SK-N-SH (cell line): ENCODE data around the gene RRBP1. TPM values are rescaled to one million over a fixed set of nuclear protein-coding genes. Genes with fewer than 3 reads are reported as not detected.

ENCODE experiments used
- CTCF ChIA-PET: fragments of 300-600, 350-600 bp; formaldehyde crosslinking; extraction: SDS; loops from one replicate; lab custom pipeline; 2021; lab: Yijun Ruan, JAX
- POLR2A ChIA-PET: fragments of 350-600 bp; sonication (Branson Sonifier 250); formaldehyde crosslinking; extraction: SDS; loops from one replicate; lab custom pipeline; 2020; ENCODE audit warnings: antibody characterized with exemption, inconsistent platforms; lab: Yijun Ruan, JAX
- DNase-seq: peaks from one replicate; pipeline ENCODE4 v3.0.0; 2012
- H2AFZ ChIP-seq: fragments of 200-600 bp; sonication (generic); 2 replicates; pipeline ENCODE4 v1.8.1; 2016; ENCODE audit warnings: antibody characterized with exemption, mild to moderate bottlenecking, low read depth
- H3F3A ChIP-seq: fragments of 200-600 bp; sonication (generic); replicated peaks from 2 replicates; pipeline ENCODE3; 2016; ENCODE audit warnings: antibody characterized with exemption, mild to moderate bottlenecking; ENCODE audit not compliant: insufficient read depth
- H3K27ac ChIP-seq, 2 experiments: fragments of 200-500 bp in 1 of 2; fragments of 200-600 bp in 1 of 2; sonication (Bioruptor generic) in 1 of 2; sonication (generic), shearing (Covaris generic) in 1 of 2; 2 replicates each; pipeline versions ENCODE4 v1.5.1 to v1.6.1; 2014 to 2016; ENCODE audit warnings: low read depth in 2 of 2, inconsistent platforms in 1 of 2, low read length in 1 of 2, mild to moderate bottlenecking in 1 of 2, mixed read lengths in 1 of 2
- H3K27me3 ChIP-seq: fragments of 200-600 bp; sonication (generic), shearing (Covaris generic); 2 replicates; pipeline ENCODE4 v1.6.1; 2016; ENCODE audit warnings: mixed run types; ENCODE audit not compliant: insufficient read depth
- H3K36me3 ChIP-seq, 2 experiments: fragments of 200-500 bp in 1 of 2; fragments of 200-600 bp in 1 of 2; sonication (Bioruptor generic) in 1 of 2; sonication (generic) in 1 of 2; replicated peaks in 1 of 2; 2 replicates each; pipeline versions ENCODE3 to v1.5.1; 2014 to 2016; ENCODE audit warnings: low read length in 1 of 2, mild to moderate bottlenecking in 1 of 2; ENCODE audit not compliant: insufficient read depth in 2 of 2, control insufficient read depth in 1 of 2
- H3K4me1 ChIP-seq, 2 experiments: fragments of 200-500 bp in 1 of 2; fragments of 200-600 bp in 1 of 2; sonication (Bioruptor generic) in 1 of 2; sonication (generic), shearing (Covaris generic) in 1 of 2; 2 replicates each; pipeline versions ENCODE4 v1.5.1 to v1.6.1; 2014 to 2016; ENCODE audit warnings: low read depth in 1 of 2, low read length in 1 of 2, mixed run types in 1 of 2; ENCODE audit not compliant: insufficient read depth in 2 of 2, control insufficient read depth in 1 of 2
- H3K4me2 ChIP-seq: fragments of 200-600 bp; sonication (generic), shearing (Covaris generic); 2 replicates; pipeline ENCODE4 v1.6.1; 2017; ENCODE audit warnings: mixed run types
- H3K4me3 ChIP-seq, 2 experiments: fragments of 200-500 bp in 1 of 2; fragments of 200-600 bp in 1 of 2; sonication (Bioruptor generic) in 1 of 2; sonication (generic), shearing (Covaris generic) in 1 of 2; 2 replicates each; pipeline versions ENCODE4 v1.5.1 to v1.8.1; 2014 to 2016; ENCODE audit warnings: low read depth in 2 of 2, inconsistent platforms in 1 of 2, low read length in 1 of 2, mild to moderate bottlenecking in 1 of 2, mixed read lengths in 1 of 2, moderate library complexity in 1 of 2
- H3K79me2 ChIP-seq: fragments of 200-600 bp; sonication (generic); 2 replicates; pipeline ENCODE4 v1.8.1; 2017; ENCODE audit warnings: mild to moderate bottlenecking; ENCODE audit not compliant: insufficient read depth
- H3K9ac ChIP-seq: fragments of 200-600 bp; sonication (generic); 2 replicates; pipeline ENCODE4 v1.6.1; 2017; ENCODE audit warnings: mixed run types
- H3K9me2 ChIP-seq: fragments of 200-600 bp; sonication (generic); 2 replicates; pipeline ENCODE4 v1.6.1; 2017; ENCODE audit warnings: mixed run types
- H3K9me3 ChIP-seq: fragments of 200-600 bp; sonication (generic); 2 replicates; pipeline ENCODE4 v1.6.1; 2017; ENCODE audit warnings: mixed run types, mild to moderate bottlenecking, moderate library complexity
- H4K20me1 ChIP-seq: fragments of 200-600 bp; sonication (generic); 2 replicates; pipeline ENCODE4 v1.6.1; 2017; ENCODE audit warnings: mild to moderate bottlenecking, mixed run types; ENCODE audit not compliant: insufficient read depth
- CTCF ChIP-seq: fragments of 200-600 bp; sonication (generic); IDR thresholded peaks from 2 replicates; pipeline ENCODE4 v1.6.1; 2017; ENCODE audit warnings: antibody characterized with exemption, mild to moderate bottlenecking, moderate library complexity
- FOSL2 ChIP-seq: IDR thresholded peaks from 2 replicates; pipeline ENCODE4 v1.4.0; 2012; ENCODE audit warnings: low read depth, mild to moderate bottlenecking, moderate library complexity, borderline replicate concordance
- GABPA ChIP-seq: IDR thresholded peaks from 2 replicates; pipeline ENCODE4 v1.4.0; 2012; ENCODE audit warnings: low read depth, mild to moderate bottlenecking
- IRF3 ChIP-seq: fragments of 150-350 bp; IDR thresholded peaks from 2 replicates; pipeline ENCODE4 v1.6.1; 2016; ENCODE audit warnings: mild to moderate bottlenecking, low read depth, low read length
- MAX ChIP-seq: IDR thresholded peaks from 2 replicates; pipeline ENCODE4 v1.4.0; 2012; ENCODE audit warnings: low read depth
- RCOR1 ChIP-seq: fragments of 150-350 bp; IDR thresholded peaks from 2 replicates; pipeline ENCODE4 v1.6.1; 2017; ENCODE audit warnings: antibody characterized with exemption, low read length
- REST ChIP-seq: IDR thresholded peaks from 2 replicates; pipeline ENCODE4 v1.6.1; 2012; ENCODE audit warnings: mild to moderate bottlenecking, low read depth, low read length, moderate library complexity
- SIN3A ChIP-seq: IDR thresholded peaks from 2 replicates; pipeline ENCODE4 v1.6.1; 2012; ENCODE audit warnings: low read depth, mild to moderate bottlenecking, low read length, moderate library complexity, borderline replicate concordance
- TAF1 ChIP-seq: IDR thresholded peaks from 2 replicates; pipeline ENCODE4 v1.6.1; 2012; ENCODE audit warnings: low read depth, mild to moderate bottlenecking, low read length, moderate library complexity, borderline replicate concordance
- TCF12 ChIP-seq: IDR thresholded peaks from 2 replicates; pipeline ENCODE4 v1.4.0; 2012
- USF2 ChIP-seq: fragments of 150-350 bp; IDR thresholded peaks from 2 replicates; pipeline ENCODE4 v1.6.1; 2017; ENCODE audit warnings: antibody characterized with exemption, low read length, low read depth, borderline replicate concordance
- ZBTB33 ChIP-seq: IDR thresholded peaks from 2 replicates; pipeline ENCODE4 v1.4.0; 2012; ENCODE audit warnings: low read depth, borderline replicate concordance
- WGBS: methylation state at CpG from one replicate; pipeline ENCODE4 v1.1.6; 2017; ENCODE audit warnings: low lambda C conversion rate; 5-methylcytosine and 5-hydroxymethylcytosine counted together
- polyA plus RNA-seq, 3 experiments: library from polyadenylated mRNA; depleted of rRNA; stranded (reverse); fragments of >200 nt; gene quantifications; 2 replicates each; pipeline ENCODE4 v1.2.3, GENCODE V29; 2012

Gene RRBP1
- polyA plus RNA-seq, 1 of the 3 experiments (the other 2 are of a cell fraction) = 50.2 TPM

- H4K20me1 ChIP-seq = peaks cover 7% of the 10 kb centered on the region
- H2AFZ ChIP-seq = no peak overlapping the region
- no peaks in the 10 kb centered on the region for H3K9me2 ChIP-seq
- peaks cover 2 to 10% of the 10 kb centered on the region in 2 experiments; a peak in 2 of 4 replicates for H3K4me1 ChIP-seq
- ChIA-PET POLR2A (no interaction called here), CTCF (no interaction called here)
- H3K27me3 ChIP-seq = peaks cover 32% of the 10 kb centered on the region
- H3K27ac ChIP-seq = no peak overlapping the region
- 10% methylated on average over 1 of the region's 1 CpG for WGBS
- TF ChIP-seq FOSL2 = no peak
- TF ChIP-seq TCF12 = no peak
- no peak for TF ChIP-seq USF2
- TF ChIP-seq ZBTB33 = no peak
- TF ChIP-seq GABPA = no peak
- no peak for TF ChIP-seq MAX
- no peak for TF ChIP-seq CTCF
- TF ChIP-seq IRF3 = no peak
- no peak for TF ChIP-seq TAF1
- no peak for TF ChIP-seq SIN3A
- no peak for TF ChIP-seq REST
- no peak for TF ChIP-seq RCOR1
- H3K4me3 ChIP-seq = no peak overlapping the region
- no peak overlapping the region for H3K4me2 ChIP-seq
- H3K36me3 ChIP-seq = no peaks in the 10 kb centered on the region
- H3K9ac ChIP-seq = no peak overlapping the region
- H3K79me2 ChIP-seq = peaks cover 8% of the 10 kb centered on the region
- H3K9me3 ChIP-seq = no peaks in the 10 kb centered on the region
- DNase-seq = no peak
- no peaks in the 10 kb centered on the region for H3F3A ChIP-seq
These were observed 3.1 kb upstream of the RRBP1 start for GRCh38 chr20:17685168-17685567.
